HCT116 (cell line): ENCODE data around the gene RELCH.

ENCODE experiments used
- EZH2 ChIP-seq: fragments of 200-600 bp; sonication (generic); IDR thresholded peaks from 2 replicates; pipeline ENCODE4 v1.6.1; 2017; ENCODE audit warnings: antibody characterized with exemption, mixed run types
- POLR2A ChIP-seq: IDR thresholded peaks from 2 replicates; pipeline ENCODE4 v1.7.0; 2011; ENCODE audit warnings: borderline replicate concordance; ENCODE audit not compliant: insufficient read depth, insufficient read length; ENCODE audit errors: extremely low read depth
- POLR2AphosphoS5 ChIP-seq: IDR thresholded peaks from 2 replicates; pipeline ENCODE4 v1.6.1; 2011; ENCODE audit warnings: mild to moderate bottlenecking, low read depth, low read length, moderate library complexity
- YY1 ChIP-seq: IDR thresholded peaks from 2 replicates; pipeline ENCODE4 v1.6.1; 2011; ENCODE audit warnings: low read length, low read depth, moderate library complexity, mild to moderate bottlenecking; ENCODE audit not compliant: insufficient replicate concordance; ENCODE audit errors: extremely low read depth
- TF ChIP-seq, protein P1 (sequence below), 3 experiments: fragments of 200-600 bp in 1 of 3; sonication (generic) in 1 of 3; IDR thresholded peaks in 2 of 3; conservative IDR thresholded peaks in 1 of 3; 2 replicates each; pipeline ENCODE4 v1.5.1; 2012 to 2017; ENCODE audit warnings: low read depth in 2 of 3, low read length in 2 of 3, antibody characterized with exemption in 1 of 3, borderline replicate concordance in 1 of 3, control low read depth in 1 of 3, mild to moderate bottlenecking in 1 of 3, mixed read lengths in 1 of 3, mixed run types in 1 of 3, moderate library complexity in 1 of 3; ENCODE audit not compliant: insufficient read depth in 1 of 3

DNA sequence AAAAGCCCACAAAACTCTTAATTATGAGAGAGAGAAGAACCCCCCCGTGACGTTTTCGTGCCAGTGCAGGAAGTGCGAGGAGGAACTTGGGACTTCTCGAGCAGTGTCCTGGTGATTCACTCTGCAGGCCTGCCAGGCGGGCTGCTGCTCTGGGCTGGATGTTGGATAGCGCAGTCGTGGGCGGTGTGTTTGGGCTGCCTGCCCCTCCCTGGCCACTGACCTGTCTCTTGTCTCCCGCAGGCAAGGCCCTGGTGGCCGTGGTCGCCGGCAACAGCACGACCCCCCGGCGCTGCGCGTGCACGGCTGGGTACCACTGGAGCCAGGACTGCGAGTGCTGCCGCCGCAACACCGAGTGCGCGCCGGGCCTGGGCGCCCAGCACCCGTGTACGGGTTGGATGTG, 167.1 kb downstream of the RELCH start:
- no peak for TF ChIP-seq POLR2AphosphoS5
- TF ChIP-seq, protein P1, sequence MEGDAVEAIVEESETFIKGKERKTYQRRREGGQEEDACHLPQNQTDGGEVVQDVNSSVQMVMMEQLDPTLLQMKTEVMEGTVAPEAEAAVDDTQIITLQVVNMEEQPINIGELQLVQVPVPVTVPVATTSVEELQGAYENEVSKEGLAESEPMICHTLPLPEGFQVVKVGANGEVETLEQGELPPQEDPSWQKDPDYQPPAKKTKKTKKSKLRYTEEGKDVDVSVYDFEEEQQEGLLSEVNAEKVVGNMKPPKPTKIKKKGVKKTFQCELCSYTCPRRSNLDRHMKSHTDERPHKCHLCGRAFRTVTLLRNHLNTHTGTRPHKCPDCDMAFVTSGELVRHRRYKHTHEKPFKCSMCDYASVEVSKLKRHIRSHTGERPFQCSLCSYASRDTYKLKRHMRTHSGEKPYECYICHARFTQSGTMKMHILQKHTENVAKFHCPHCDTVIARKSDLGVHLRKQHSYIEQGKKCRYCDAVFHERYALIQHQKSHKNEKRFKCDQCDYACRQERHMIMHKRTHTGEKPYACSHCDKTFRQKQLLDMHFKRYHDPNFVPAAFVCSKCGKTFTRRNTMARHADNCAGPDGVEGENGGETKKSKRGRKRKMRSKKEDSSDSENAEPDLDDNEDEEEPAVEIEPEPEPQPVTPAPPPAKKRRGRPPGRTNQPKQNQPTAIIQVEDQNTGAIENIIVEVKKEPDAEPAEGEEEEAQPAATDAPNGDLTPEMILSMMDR (IDR thresholded peaks at IDR 0.05 in 2 of 3, conservative IDR thresholded peaks at IDR 0.05 in 1 of 3; ENCODE audit: borderline replicate concordance in 1 of 3, insufficient read depth in 1 of 3, low read depth in 2 of 3, low read length in 2 of 3): no peak
- TF ChIP-seq POLR2A: no peak
- TF ChIP-seq EZH2: no peak
- no peak for TF ChIP-seq YY1
